ENCODE results near the gene ESRP2.
A peak's percentile ranks its signal among the peaks of the same experiment; 100 is the strongest.

The ESRP2 gene

DNA sequence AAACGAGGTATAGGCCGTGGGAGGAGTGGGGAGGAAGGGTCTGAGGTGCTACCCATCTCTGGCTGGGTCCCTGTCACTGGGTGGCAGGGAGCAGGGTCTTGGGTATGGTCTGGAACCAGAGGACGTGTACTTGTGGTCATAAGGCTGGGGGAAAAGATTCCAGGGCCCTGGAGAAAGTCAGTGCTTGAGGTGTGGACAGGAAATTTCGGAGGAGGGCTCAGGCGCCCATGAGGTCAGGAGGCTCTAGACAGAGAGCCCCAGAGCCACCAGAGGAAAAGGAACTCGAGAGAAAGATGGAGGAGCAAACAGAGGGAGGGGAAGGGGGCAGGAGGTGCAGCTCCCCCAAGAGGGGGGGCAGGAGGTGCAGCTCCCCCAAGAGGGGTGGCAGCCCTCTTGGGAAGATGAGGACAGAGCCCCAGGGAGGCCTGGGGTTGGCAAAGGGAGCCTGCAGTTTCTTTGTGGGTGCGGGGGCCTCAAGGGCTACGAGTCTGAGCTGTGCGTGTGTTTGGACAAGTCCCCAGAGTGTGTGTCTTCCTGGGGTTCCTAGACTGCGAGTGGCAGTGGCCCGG is 27.7 kb upstream of the ESRP2 start:
- DNase-seq: no peak

DNA sequence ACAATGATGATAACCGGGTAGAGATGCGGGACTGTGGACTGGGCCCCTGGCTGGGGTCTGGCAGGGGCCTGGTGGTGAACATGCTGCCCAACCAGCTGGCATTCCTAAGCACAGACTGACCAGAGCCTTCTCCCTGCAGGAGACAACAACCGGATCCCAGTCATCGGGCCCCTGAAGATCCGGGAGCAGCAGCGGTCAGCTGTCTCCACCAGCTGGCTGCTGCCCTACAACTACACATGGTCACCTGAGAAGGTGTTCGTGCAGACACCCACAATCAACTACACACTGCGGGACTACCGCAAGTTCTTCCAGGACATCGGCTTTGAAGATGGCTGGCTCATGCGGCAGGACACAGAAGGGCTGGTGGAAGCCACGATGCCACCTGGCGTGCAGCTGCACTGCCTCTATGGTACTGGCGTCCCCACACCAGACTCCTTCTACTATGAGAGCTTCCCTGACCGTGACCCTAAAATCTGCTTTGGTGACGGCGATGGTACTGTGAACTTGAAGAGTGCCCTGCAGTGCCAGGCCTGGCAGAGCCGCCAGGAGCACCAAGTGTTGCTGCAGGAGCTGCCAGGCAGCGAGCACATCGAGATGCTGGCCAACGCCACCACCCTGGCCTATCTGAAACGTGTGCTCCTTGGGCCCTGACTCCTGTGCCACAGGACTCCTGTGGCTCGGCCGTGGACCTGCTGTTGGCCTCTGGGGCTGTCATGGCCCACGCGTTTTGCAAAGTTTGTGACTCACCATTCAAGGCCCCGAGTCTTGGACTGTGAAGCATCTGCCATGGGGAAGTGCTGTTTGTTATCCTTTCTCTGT is 23.3 kb upstream of the ESRP2 start:
- DNase-seq: no peak

DNA sequence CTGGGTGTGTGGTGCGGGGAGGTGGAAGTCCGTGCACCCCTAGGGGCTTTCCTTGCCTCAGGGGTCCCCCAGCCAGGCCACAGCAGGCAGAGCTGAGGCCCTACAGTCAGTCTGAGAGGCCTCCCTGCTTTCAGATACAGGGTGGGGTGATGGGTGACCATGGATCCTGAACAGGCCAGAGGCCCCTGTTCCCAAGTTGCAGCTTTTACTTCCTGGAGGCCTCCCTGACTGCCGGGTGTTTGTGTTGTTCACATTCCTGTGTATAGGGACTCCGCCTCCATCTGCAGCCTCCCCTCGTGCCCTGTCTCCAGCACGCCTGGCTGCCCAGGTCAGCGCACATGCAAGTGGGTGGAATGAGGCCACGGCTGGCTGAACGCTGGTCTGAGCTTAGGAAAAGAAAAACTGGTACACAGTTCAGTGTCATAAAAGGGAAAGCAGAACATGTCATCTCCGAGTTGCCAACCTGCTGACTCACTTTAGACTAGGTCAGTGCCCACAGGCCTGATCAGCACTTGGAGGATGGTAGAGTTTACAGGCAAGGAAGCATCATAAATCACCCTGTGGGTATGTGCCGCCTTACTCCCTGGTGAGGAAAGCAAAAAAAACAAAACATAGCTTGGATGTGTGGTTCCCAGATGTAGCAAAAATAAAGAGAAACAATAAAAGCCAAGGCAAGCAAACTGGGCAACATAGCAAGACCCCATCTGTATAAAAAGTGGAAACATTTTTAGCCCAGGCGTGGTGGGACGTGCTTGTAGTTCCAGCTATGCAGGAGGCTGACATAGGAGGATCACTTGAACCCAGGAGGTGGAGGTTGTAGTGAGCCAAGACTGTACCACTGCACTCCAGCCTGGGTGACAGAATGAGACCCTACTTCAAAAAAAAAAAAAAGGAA is 22.2 kb upstream of the ESRP2 start:
- no peak for DNase-seq

DNA sequence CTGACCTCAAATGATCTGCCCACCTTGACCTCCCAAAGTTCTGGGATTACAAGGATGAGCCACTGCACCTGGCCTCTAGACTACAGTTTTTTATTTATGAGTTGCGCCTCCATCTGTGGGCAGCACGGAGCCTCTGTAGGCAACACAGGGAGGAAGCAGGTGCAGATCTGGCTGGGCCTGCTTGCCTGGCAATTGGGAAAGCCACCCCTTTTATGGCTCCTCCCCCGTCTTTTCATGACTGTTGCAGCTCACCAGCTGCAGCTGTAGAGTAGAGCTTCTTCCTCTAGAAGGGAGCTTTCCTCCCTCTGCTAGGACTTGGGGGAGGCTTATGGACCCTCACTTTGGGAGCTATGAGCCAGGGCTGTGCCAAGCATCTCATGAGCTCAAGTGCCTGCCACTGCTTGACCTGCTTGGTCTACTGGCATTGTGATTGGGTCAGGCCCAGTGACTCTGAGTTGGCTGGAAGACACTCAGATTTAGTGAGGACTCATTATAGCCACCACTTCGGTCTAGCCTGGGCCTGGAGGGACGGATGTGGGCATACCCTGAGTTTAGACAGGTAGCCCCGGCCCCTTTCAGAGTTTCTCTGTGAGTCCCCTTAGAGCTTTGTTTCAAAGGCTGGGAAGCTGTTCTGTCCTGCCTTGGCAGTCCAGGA is 21.5 kb upstream of the ESRP2 start:
- peak; percentile 30 for DNase-seq

DNA sequence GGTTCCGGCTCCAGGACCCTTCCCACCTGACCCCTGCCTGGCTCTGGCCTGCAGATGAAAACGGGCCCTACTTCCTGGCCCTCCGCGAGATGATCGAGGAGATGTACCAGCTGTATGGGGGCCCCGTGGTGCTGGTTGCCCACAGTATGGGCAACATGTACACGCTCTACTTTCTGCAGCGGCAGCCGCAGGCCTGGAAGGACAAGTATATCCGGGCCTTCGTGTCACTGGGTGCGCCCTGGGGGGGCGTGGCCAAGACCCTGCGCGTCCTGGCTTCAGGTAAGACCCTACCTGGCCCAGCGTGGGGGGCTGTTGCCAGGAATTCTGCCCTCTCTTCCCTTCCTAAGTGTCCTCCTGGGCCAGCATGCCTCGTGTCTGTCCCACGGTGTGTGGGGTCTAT is 19.8 kb upstream of the ESRP2 start:
- no peak for DNase-seq

DNA sequence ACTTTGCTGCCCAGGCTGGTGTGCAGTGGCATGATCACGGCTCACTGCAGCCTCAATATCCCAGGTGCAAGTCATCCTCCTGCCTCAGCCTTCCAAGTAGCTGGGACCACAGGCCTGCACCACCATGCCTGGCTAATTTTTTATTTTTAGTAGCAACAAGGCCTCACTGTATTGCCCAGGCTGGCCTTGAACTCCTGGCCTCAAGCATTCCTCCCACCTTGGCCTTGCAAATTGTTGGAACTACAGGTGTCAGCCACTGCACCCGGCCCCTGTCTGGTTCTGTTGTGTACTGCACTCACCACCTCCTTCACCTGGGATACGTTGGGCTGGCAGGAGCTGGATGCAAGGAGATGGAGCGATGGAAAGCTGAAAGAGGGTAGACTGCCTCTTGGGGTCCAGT is 17.8 kb upstream of the ESRP2 start:
- no peak for DNase-seq

DNA sequence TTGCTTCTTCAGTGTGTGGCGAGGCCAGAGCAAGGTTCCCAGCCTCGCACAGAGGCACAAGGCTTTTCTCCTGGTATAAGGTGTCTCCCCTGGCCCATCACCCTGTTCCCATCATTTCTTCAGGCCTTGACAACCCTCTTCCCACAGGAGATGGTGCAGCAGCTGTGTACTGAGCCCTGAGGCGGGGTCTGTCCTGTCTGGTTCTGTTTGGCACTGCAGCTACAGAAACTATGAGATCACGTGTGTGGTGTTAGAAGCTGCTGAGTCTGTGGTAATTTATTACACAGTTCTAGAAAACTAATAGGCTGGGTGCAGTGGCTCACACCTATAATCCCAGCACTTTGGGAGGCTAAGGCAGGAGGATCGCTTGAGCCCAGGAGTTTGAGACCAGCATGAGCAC is 16.5 kb upstream of the ESRP2 start:
- no peak for DNase-seq

DNA sequence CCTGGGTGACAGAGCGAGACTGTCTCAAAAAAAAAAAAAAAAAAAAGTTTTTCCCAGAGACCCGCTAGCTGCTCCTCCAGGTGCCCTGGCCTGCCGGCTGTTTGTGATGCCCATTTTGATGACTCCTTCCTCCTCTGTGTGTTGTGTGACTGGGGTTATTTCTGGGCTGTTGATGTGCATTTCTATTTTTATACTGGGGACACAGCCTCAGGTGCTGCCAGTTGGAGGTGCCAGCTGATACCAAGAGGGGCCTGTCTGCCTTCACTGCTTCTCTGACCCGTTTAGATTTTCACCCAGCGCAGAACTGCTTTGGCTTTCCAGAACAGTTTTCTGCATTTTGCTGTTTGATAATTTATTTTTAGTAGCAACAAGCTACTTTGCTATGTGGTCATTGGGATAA is 15.9 kb upstream of the ESRP2 start:
- DNase-seq: no peak

DNA sequence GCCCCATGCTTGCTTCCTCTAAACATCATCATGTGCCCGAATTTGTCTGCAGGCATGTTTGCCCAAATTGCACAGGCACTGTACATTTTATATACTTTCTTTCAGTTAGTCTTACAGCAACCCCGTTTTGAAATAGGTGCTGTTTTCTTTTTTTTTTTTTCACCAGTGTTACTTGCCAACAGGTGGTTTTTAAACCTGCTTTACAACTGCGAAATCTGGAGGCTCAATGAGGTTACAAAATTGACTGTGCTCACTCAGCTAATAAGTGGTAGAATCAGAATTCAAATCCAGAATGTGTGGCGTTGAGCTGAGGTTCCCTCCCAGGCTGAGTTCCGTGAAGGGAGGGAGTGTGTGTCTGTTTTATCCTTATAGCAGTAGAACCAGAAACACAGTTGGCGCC is 15.0 kb upstream of the ESRP2 start:
- DNase-seq: no peak

DNA sequence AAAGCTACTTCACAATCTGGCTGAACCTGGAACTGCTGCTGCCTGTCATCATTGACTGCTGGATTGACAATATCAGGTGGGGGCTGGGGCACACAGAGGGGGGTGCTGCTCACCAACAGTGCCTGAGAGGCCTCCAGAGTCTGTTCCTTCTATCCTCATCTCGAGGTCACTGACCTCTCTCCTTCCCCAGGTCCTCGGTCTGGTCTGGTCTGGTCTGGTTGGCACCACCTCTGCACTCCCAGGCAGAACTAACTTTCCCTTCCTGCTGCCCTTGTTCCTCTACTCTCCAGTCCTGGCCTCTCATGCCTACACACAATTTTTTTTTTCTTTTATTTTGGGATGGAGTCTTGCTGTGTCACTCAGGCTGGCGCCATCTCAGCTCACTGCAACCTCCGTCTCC is 13.4 kb upstream of the ESRP2 start:
- no peak for DNase-seq

DNA sequence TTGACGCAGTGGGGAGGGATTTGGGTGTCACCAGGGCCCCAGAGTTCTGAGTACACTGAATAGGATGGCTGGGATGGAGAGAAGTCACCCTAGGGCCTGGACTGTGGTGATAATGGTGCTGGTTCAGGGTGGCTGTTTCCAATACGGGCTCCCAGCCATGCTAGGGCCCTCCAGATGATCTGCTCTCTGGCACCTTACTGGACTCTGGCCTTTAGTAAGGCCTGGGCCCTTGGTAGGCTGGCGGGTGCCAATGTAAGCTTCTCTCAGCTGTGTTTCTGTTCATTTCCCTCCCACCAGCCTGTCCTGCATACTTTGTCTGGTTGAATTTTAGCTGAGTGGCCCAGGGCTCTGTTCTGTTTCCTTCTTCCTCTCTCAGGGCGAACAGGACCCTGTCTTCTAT is 12.0 kb upstream of the ESRP2 start:
- DNase-seq: no peak

DNA sequence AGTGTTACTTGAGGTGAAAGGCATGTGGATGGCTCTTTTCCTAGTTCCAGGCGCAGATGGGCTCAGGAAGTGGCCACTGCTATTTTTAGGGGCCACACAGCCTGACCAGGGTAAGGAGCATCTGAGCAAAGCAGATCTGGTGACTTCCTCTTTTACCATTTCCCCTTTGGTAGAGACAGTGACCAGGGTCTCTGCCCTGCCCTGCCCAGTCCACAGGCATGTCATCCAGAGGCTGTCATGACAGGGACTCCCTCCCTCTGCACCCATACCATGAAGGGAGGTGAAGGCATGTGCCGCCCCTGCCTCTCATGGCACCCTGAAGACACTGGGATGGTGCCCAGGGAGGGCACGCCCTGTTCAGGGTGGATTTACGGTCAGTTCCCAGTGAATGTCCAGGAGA is 11.5 kb upstream of the ESRP2 start:
- DNase-seq: no peak

DNA sequence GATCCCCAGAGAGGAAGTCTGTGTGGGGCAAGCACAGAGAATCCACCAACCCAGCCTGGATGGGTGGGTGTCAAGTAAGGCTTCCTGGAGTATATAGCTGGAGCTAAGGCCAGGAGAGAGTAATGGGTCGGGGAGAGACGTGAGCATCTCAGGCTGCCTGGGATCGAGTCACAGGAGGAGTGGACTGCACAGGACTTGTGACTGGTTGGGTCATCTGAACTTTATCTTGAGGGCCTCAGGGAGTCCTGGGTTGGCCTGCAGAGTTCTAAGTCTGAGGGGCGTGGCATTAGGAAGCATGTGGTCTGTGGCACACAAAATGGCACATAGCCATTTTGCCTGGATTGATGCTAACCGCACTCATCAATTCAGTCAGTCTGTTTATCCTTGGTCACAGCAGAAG is 10.7 kb upstream of the ESRP2 start:
- no peak for DNase-seq

DNA sequence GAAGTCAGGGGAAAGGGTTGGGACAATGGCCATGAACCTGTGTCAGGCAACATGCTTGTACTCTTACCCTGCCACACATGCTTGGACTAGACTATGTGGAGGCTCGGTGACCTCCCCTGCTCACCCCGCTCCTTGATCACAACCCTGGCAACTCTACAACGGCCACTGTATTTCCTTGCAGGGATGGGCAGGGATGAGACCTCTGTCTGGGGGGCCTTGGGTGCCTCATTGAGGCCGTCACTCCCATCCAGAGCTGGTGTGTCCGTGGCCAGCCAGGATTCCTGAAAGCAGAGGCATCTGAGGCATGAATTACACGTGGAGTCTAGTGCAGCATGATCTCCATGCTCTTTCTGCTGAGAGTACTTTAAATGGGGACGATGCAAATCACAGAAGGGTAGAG is 10.2 kb upstream of the ESRP2 start:
- no peak for DNase-seq

DNA sequence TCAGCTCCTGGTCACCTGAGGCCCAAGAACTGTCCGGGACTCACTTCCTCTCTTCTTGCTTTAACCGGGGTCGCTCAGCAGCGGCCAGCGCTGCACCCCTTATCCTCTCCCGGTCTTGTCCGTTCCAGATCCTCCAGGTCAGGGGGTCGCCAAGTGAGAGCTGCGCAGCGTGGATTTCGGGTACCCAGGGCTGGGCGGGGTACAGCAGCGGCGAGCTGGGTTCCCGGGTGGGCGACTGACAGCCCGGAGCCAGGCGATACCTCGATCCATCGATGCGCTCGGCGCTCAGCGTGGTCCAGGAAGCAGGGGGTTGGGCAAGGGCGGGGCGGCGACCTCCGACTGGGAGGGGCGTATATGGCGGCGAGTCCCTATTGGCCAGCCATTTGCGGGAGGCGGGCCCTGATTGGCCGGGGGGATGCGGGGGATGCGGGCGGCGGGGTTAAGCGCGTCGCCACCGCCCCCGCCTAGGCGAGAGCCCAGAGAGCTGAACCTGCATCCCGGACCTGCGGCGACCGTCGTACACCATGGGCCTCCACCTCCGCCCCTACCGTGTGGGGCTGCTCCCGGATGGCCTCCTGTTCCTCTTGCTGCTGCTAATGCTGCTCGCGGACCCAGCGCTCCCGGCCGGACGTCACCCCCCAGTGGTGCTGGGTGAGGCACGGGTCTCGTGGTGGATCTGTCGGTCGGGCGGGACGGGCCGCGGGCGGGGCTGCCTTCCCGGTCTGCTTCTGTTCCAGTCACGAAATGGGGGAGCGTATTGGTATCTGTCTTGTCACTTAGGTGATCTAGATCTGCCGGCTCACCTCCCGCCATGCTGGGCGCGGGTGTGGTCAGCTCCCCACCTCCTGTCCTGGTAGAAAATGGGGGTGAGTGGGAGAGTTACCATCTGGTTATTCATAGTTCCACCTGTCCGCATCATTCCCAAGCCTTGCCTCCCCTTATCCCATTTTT is 9.3 kb upstream of the ESRP2 start, which contains the start of gene PLA2G15:
Gene PLA2G15, plus strand, starts transcription at position 471 of the 951 bp plus-strand sequence. Its CDS starts 54 bp downstream, at position 525.
- DNase-seq: peak; percentile 91

DNA sequence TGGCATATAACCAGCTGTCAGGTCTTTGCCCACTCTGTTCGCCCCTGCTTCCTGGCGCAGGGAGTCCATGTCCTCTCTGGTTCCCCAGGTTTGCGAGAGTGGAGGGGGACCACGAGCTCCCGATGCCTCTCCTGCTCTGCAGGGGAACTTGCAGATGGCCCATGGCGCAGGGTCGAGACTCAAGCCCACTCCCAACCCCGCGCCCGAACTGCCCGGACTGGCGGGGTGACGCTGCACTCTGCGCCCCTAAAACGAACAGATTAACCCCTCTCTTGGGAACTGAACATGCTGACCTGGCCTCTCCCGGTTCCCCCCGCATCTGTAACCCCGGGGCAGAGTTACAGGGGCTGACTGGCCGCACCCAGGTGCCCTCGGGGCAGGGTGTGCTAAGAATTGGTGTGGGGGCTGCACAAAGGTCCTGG is 8.6 kb upstream of the ESRP2 start:
- DNase-seq: no peak

DNA sequence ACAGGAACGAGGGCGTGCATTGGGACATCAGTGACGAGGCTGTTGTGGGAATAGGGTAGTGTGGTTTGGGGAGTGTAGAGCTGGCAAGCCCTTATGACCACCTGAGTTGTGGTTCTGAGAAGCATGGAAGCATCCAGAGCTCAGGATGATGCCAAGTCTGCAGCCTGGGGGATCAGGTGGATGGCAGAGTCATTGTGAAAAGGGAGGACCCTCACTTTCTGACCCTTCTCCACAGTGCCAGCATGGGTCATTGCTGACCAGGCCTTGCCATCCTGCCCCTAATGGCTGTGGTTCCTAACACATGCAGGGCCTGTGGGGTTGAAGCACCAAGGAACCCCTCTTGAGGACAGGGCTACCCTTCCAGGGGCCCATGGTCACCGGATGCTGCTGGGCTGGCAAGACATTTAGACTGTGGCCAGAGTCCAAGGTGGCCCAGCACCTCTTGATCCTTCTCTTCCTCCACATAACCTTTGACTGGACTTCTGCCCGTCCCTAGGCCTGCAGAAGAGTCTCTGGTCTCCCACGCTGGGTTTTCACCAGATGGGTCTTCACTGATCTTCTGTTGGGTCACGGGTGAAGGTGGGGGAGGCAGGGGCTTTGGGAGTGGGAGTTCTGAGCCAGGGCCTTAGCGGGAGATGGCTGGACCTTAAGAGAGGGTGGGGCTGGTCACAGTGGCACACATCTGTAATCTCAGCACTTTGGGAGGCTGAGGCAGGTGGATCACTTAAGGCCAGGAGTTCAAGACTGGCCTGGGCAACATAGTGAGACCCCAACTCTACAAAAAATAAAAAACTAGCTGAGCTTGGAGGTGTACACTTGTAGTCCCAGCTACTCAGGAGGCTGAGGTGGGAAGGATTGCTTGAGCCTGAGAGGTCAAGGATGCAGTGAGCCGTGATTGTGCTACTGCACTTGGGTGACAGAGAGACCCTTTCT is 7.3 kb upstream of the ESRP2 start:
- DNase-seq: no peak

DNA sequence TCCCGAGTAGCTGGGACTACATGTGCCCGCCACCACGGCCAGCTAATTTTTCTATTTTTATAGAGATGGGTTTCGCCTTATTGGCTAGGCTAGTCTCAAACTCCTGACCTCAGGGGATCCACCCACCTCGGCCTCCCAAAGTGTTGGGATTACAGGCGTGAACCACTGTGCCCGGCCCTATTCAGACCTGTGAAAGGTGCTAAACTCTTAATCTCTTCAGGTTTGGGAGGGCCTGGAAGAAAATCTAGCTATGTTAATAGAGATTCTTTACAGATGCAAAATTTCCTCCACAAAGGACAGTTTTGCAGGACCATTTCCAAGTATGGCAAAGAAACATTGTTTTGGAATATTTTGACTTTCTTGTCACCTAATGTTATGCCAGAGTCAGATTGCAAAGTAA is 6.2 kb upstream of the ESRP2 start:
- DNase-seq: no peak

DNA sequence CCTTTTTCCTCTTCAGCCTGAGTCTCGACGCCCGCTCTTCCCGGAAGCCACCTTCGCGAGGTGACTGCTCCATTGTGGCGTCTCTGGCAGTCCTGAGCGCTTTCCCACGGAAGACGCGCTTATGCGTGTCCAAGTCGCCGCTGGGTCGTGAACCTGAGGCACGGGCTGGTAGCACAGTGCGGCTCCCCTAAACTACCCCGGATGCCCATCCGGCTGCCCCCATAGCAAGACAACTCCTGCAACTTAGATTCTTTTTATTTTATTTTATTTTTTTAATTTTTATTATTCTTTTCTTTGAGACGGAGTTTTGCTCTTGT is 2.1 kb upstream of the ESRP2 start:
- DNase-seq: no peak

DNA sequence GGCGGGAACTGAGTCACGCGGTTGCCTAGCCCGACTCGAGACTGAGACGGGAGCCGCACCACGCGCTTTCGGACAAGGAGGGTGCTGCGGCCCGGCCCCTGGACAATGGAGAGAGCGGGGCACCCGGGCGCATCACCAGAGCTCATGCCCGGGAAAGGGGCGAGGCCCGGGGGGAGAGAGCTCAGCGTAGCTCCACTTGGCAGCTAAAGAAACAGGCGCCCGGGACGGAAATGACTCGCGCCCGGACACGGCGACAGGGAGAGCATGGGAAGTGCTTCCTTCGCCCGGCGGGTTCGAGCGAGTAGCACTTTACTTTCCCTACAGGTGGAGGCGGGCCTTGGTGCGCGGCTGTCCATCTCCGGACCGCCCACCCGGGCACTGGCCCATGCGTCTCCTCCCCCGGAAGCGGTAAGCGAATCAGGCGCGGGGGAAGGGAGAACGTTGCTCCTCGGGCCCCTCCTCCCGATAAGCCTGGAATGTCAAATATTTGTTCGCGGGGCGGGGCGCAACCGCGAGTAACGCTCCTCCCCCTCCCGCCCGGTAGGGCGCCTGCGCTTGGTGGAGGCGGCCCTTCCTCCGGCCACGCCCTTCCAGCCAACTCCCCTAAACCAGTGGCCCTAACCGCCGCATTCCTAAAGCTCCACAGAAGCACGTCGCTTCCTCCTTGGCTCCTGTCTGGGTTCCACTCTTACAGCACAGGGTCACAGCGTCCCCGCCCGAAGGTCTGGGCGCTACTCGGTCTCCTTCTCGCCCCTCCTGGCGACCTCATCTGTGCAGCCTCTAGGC is 1.5 kb upstream of the ESRP2 start:
- DNase-seq: peak; percentile 96
